D721Med (cell line): ENCODE results near the gene PAQR5.

Experiments
- DNase-seq: peaks from one replicate; pipeline ENCODE4 v3.0.0; 2011; ENCODE audit warnings: low spot score; ENCODE audit not compliant: insufficient read length
- FAIRE-seq: peaks from 2 replicates; lab custom pipeline; 2011; peaks lifted over from hg19 to GRCh38; lab: Jason Lieb, UNC
- CTCF ChIP-seq: IDR thresholded peaks from 2 replicates; pipeline ENCODE4 v1.5.1; 2012; ENCODE audit warnings: mild to moderate bottlenecking, control low read depth; ENCODE audit not compliant: insufficient read depth; ENCODE audit errors: missing control alignments

PAQR5 gene

GRCh38 chr15:69275074-69275670 is 23.5 kb upstream of the PAQR5 start:
- no peak for TF ChIP-seq CTCF
- DNase-seq, result no peak
- FAIRE-seq, result peak; percentile 60

GRCh38 chr15:69275933-69276560 is 22.7 kb upstream of the PAQR5 start:
- TF ChIP-seq CTCF, result no peak
- FAIRE-seq (no peak), DNase-seq (no peak)

- FAIRE-seq (no peak), DNase-seq (no peak)
- no peak for TF ChIP-seq CTCF
These were observed 21.4 kb upstream of the PAQR5 start for GRCh38 chr15:69277316-69277715.

- FAIRE-seq, result no peak
- TF ChIP-seq CTCF, result no peak
- DNase-seq, result no peak
These were observed 19.1 kb upstream of the PAQR5 start for GRCh38 chr15:69279636-69280035.

GRCh38 chr15:69280783-69281182 is 17.9 kb upstream of the PAQR5 start:
- no peak for FAIRE-seq
- DNase-seq, result no peak
- TF ChIP-seq CTCF, result no peak

DNA sequence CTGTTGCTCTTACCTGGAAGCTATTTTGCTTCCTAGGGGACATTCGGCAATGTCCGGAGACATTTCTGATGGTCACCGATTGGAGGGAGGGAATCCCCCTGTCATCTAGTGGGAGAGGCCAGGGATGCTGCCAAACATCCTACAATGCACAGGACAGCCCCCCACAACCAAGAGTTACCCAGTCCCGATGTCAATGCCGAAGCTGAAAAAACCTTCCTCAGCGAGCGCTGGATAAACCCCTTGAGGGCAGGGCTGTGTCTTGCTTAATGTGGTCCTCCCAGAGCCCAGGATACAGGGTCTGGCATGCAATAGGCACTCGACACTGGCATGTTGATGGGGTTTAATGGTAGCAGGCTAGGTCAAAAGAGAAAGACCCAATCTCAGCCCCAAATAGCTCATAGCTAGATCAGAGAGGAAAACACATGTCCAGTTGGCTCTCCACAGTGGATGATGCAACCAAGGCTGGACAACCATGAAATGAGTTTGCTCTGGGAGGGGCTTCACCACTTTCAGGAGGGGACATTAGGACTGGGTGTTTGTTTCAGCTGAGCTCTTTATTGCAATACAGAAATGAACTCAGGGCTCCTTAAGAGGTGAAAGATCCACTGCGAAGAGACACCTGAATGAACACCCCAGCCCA is 16.5 kb upstream of the PAQR5 start:
- no peak for TF ChIP-seq CTCF
- DNase-seq (no peak), FAIRE-seq (no peak)

DNA sequence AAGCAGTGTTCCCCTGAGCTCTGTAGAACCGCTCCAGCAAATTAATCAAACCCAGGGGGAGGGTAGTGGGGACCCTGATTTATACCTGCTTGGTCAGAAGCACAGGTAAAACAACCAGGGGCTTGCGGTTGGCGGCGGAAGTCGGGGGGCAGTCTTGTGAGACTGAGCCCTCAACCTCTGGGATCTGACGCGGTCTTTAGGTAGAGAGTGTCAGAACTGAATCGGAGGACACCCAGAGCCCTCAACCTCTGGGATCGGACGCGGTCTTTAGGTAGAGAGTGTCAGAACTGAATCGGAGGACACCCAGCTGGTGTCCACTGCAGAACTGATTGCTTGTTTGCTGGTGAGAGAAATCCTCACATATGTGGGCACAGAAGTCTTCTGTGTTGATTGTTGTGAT is 12.9 kb upstream of the PAQR5 start:
- DNase-seq, result no peak
- no peak for TF ChIP-seq CTCF
- FAIRE-seq, result no peak
